ENCODE results near the gene CALB2.
"Not testable (repeated sequence)": the region's sequence is repeated elsewhere in the genome, so short reads cannot be mapped to it uniquely, and the experiment has no call there.

The CALB2 gene

GRCh38 chr16:71353736-71354135 lies 4.8 kb upstream of the CALB2 start:
- no peak for DNase-seq

- DNase-seq, result no peak
These were observed 4.4 kb upstream of the CALB2 start for GRCh38 chr16:71354156-71354555.

GRCh38 chr16:71356051-71356740 lies 2.3 kb upstream of the CALB2 start:
- no peak for DNase-seq

GRCh38 chr16:71356936-71357335 lies 1.6 kb upstream of the CALB2 start:
- DNase-seq, result not testable (repeated sequence)

- no peak for DNase-seq
These were observed 842 bp upstream of the CALB2 start for GRCh38 chr16:71357681-71358080.

GRCh38 chr16:71359431-71359830 lies 908 bp downstream of the CALB2 start:
- DNase-seq, result no peak

GRCh38 chr16:71360378-71360777 lies 1.9 kb downstream of the CALB2 start:
- no peak for DNase-seq

- DNase-seq, result no peak
These were observed 5.7 kb downstream of the CALB2 start for GRCh38 chr16:71364133-71364681.

- no peak for DNase-seq
These were observed 6.5 kb downstream of the CALB2 start for GRCh38 chr16:71365021-71365420.

GRCh38 chr16:71367241-71367976 lies 8.9 kb downstream of the CALB2 start:
- peak; percentile 9 for DNase-seq

- no peak for DNase-seq
These were observed 10.4 kb downstream of the CALB2 start for GRCh38 chr16:71368958-71369357.

- no peak for DNase-seq
These were observed 11.0 kb downstream of the CALB2 start for GRCh38 chr16:71369494-71369893.

- DNase-seq, result no peak
These were observed 12.7 kb downstream of the CALB2 start for GRCh38 chr16:71371237-71371636.

- no peak for DNase-seq
These were observed 14.6 kb downstream of the CALB2 start for GRCh38 chr16:71373073-71373472.

- no peak for DNase-seq
These were observed 18.1 kb downstream of the CALB2 start for GRCh38 chr16:71376465-71377157.

GRCh38 chr16:71379711-71380110 lies 21.2 kb downstream of the CALB2 start:
- no peak for DNase-seq

GRCh38 chr16:71380831-71381230 lies 22.3 kb downstream of the CALB2 start:
- no peak for DNase-seq

- no peak for DNase-seq
These were observed 24.7 kb downstream of the CALB2 start for GRCh38 chr16:71383054-71383773.

- DNase-seq, result no peak
These were observed 25.7 kb downstream of the CALB2 start for GRCh38 chr16:71384073-71384724.

- DNase-seq, result no peak
These were observed 28.7 kb downstream of the CALB2 start for GRCh38 chr16:71387045-71387871.

- no peak for DNase-seq
These were observed 30.8 kb downstream of the CALB2 start for GRCh38 chr16:71389330-71389729.
